ENCODE results near the gene BCAT1. TPM values are rescaled to one million over a fixed set of nuclear protein-coding genes. Genes with fewer than 3 reads are reported as not detected.
"Not testable (repeated sequence)": the region's sequence is repeated elsewhere in the genome, so short reads cannot be mapped to it uniquely, and the experiment has no call there.

BCAT1 gene
- total RNA-seq, 2 donors from 2014 or later: 3.4 to 13.1 TPM

DNA sequence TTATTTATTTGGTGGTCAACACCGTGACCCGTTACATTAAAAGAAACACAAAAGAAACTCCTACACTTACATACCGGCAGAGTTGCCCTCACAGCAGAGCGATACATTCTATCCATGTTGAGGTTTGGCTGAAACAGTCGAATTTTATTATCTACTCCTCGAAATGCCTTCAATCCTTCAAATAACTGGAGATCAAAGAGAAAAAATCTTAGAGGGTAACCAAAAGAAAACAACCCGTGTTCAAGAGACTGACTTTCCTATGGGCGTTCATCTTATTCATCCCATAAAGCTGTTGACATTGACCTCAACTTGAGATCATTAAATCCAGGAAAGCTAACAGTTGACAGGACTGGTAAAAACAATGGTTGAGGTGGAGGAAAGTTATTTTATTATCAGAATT lies 67.7 kb downstream of the BCAT1 start:
- H3K27me3 ChIP-seq: no peaks in the 10 kb centered on the region
- no peaks in the 10 kb centered on the region for H3K9me3 ChIP-seq
- no peak overlapping the region for H3K27ac ChIP-seq
- no peak for DNase-seq (ENCODE audit: low spot score)
- no peaks in the 10 kb centered on the region for H3K4me1 ChIP-seq
- H3K4me3 ChIP-seq: no peak overlapping the region
- TF ChIP-seq, protein P1, sequence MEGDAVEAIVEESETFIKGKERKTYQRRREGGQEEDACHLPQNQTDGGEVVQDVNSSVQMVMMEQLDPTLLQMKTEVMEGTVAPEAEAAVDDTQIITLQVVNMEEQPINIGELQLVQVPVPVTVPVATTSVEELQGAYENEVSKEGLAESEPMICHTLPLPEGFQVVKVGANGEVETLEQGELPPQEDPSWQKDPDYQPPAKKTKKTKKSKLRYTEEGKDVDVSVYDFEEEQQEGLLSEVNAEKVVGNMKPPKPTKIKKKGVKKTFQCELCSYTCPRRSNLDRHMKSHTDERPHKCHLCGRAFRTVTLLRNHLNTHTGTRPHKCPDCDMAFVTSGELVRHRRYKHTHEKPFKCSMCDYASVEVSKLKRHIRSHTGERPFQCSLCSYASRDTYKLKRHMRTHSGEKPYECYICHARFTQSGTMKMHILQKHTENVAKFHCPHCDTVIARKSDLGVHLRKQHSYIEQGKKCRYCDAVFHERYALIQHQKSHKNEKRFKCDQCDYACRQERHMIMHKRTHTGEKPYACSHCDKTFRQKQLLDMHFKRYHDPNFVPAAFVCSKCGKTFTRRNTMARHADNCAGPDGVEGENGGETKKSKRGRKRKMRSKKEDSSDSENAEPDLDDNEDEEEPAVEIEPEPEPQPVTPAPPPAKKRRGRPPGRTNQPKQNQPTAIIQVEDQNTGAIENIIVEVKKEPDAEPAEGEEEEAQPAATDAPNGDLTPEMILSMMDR (IDR thresholded peaks at IDR 0.05): no peak
- no peaks in the 10 kb centered on the region for H3K36me3 ChIP-seq

DNA sequence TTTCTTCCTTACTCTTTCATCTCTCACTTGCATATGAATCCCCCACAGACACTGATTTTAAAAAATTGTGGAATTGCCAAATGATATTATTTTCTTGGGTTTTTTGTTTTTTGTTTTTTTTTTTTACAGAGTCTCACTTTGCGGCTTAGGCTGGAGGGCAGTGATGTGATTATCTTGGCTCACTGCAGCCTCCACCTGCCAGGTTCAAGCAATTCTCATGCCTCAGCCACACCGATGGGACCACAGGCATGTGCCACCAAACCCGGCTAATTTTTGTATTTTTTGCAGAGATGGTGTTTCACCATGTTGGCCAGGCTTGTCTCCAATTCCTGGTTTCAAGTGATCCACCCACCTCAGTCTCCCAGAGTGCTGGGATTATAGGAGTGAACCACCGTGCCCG lies 68.2 kb downstream of the BCAT1 start:
- H3K27ac ChIP-seq: no peak overlapping the region
- no peak for DNase-seq (ENCODE audit: low spot score)
- no peaks in the 10 kb centered on the region for H3K9me3 ChIP-seq
- TF ChIP-seq, protein P1 (IDR thresholded peaks at IDR 0.05): no peak
- no peaks in the 10 kb centered on the region for H3K4me1 ChIP-seq
- H3K36me3 ChIP-seq: no peaks in the 10 kb centered on the region
- no peak overlapping the region for H3K4me3 ChIP-seq
- H3K27me3 ChIP-seq: no peaks in the 10 kb centered on the region

DNA sequence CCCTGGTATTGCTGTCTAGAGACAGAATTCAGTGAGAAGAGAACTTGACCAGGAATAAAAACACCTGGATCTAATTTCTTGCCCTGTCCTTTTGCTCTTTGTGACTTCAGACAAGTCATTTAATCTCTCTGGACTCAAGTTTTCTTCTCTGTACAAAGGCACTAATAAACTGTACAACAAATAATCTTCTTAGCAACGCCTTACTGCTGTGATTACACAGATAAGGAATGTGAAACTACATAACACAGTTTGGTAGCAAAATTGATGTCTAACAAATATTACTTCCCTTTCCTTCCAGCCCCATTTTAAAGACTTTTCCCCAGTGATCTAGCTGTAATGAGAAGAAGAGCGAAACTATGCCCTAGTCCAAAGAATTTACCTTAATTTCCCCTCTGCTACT lies 69.3 kb downstream of the BCAT1 start:
- DNase-seq (ENCODE audit: low spot score): no peak
- Histone ChIP-seq H3K36me3 (no peaks in the 10 kb centered on the region), H3K27me3 (no peaks in the 10 kb centered on the region), H3K4me3 (no peak overlapping the region), H3K27ac (no peak overlapping the region), H3K4me1 (no peaks in the 10 kb centered on the region), H3K9me3 (no peaks in the 10 kb centered on the region)
- TF ChIP-seq, protein P1 (IDR thresholded peaks at IDR 0.05): no peak

DNA sequence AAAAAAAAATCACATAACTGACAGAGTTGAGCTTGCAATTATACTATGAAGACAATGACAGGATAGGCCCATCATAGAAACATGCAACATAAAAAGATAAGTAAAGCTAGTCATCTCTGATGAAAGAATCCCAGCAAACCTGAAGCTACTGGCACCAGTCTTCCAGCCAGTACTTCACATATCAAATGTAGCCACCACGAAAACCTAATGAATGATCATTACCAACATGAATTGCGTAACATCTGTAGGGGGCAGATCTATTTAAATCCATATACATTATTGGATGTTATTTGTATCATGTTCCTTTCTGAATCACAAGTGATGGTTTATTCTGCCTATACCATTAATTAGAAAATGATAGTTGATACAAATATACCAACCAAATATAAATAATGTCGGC lies 73.9 kb downstream of the BCAT1 start:
- H3K36me3 ChIP-seq: no peaks in the 10 kb centered on the region
- no peak overlapping the region for H3K4me3 ChIP-seq
- H3K27ac ChIP-seq: no peak overlapping the region
- H3K4me1 ChIP-seq: no peaks in the 10 kb centered on the region
- no peaks in the 10 kb centered on the region for H3K9me3 ChIP-seq
- no peak for DNase-seq (ENCODE audit: low spot score)
- H3K27me3 ChIP-seq: no peaks in the 10 kb centered on the region
- TF ChIP-seq, protein P1 (IDR thresholded peaks at IDR 0.05): no peak

DNA sequence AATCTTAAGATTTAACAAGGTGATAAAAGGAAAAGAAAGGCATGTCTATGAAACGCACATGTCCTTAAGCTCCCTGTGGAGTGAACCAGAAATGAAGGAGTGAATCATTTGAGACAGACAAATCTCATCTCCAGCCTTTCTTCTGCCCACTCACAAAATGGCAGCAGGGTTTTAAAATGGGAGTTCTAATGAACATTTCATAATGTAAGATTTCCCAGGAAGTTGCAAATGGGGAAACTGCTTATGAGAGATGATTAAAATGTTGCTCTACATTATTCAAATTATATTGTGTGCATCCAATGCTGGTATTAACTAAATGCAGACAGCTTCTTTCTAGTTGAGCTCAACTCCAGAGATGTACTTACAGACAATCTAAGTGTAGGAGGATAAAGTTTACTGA lies 76.7 kb downstream of the BCAT1 start:
- DNase-seq (ENCODE audit: low spot score): no peak
- TF ChIP-seq, protein P1 (IDR thresholded peaks at IDR 0.05): no peak
- no peak overlapping the region for H3K27ac ChIP-seq
- no peak overlapping the region for H3K4me3 ChIP-seq
- H3K9me3 ChIP-seq: no peaks in the 10 kb centered on the region
- H3K4me1 ChIP-seq: no peaks in the 10 kb centered on the region
- no peaks in the 10 kb centered on the region for H3K36me3 ChIP-seq
- H3K27me3 ChIP-seq: no peaks in the 10 kb centered on the region

DNA sequence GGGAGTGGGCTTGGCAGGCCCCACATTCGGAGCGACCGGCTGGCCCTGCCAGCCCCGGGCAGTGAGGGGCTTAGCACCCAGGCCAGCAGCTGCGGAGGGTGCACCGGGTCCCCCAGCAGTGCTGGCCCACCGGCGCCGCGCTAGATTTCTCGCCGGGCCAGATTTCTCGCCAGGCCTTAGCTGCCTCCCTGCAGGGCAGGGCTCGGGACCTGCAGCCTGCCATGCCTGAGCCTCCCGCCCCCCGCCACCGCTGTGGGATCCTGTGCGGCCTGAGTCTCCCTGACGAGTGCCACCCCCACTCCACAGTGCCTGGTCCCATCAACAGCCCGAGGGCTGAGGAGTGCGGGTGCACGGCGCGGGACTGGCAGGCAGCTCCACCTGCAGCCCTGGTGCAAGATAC lies 82.8 kb downstream of the BCAT1 start:
- H3K4me1 ChIP-seq; DNase-seq (ENCODE audit: low spot score): not testable (repeated sequence)

More for the DNA sequence above, 82.8 kb downstream of the BCAT1 start:
- not testable (repeated sequence) for H3K9me3 ChIP-seq, H3K27ac ChIP-seq, H3K36me3 ChIP-seq, H3K4me3 ChIP-seq, H3K27me3 ChIP-seq

Data from right atrium auricular region (tissue), 2 donors.